ENCODE data around the gene DHX30. TPM values are rescaled to one million over a fixed set of nuclear protein-coding genes. Genes with fewer than 3 reads are reported as not detected.
A peak's percentile ranks its signal among the peaks of the same experiment; 100 is the strongest.

Gene DHX30
- total and polyA plus RNA-seq, 9 of the 15 experiments (the other 6 are each of a cell fraction or from before 2014, with no cell fraction given), result 12.3 to 158 (median 79.0) TPM

DNA sequence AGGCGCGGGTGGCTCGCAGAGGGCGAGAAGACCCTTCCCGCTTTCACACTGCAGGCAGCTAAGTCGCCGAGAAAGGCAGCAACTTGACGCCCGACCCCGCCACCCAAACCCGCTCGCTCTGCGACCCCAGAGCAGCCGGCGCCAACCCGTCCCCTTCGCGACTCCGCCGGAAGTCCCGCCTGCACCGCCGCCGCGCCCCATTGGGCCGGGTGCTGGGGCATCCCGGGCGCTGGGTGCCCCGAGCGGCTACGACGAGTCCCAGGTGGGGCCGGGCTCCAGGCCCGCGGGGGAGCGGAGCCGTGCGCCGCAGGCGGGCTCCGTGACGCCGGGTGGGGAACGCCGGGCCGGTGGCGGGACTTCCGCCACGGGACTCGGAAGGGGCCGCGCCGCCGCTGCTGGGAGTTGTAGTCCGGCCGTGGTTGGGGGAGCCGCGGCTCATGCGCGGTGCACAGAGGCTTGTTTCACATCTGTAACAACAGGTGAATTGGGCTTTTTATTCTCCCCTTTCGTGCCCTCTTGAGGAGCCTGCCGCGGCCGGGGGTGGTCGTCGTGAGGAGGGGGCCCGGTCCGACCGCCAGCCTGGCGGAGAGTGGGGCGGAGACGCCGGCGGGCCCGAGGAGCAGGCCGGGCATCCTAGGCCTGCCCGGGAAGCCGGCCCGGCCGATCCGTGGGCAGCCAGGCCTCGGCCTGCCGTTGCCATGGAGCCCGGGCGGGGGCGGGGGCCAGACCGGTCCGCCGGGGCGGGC, at the start of gene DHX30 (continued):
- TF ChIP-seq, protein P1, sequence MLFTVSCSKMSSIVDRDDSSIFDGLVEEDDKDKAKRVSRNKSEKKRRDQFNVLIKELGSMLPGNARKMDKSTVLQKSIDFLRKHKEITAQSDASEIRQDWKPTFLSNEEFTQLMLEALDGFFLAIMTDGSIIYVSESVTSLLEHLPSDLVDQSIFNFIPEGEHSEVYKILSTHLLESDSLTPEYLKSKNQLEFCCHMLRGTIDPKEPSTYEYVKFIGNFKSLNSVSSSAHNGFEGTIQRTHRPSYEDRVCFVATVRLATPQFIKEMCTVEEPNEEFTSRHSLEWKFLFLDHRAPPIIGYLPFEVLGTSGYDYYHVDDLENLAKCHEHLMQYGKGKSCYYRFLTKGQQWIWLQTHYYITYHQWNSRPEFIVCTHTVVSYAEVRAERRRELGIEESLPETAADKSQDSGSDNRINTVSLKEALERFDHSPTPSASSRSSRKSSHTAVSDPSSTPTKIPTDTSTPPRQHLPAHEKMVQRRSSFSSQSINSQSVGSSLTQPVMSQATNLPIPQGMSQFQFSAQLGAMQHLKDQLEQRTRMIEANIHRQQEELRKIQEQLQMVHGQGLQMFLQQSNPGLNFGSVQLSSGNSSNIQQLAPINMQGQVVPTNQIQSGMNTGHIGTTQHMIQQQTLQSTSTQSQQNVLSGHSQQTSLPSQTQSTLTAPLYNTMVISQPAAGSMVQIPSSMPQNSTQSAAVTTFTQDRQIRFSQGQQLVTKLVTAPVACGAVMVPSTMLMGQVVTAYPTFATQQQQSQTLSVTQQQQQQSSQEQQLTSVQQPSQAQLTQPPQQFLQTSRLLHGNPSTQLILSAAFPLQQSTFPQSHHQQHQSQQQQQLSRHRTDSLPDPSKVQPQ (CRISPR knock-in tag; IDR thresholded peaks at IDR 0.05; ENCODE audit: borderline replicate concordance), result no peak
- no peak for TF ChIP-seq EGR1 (conservative IDR thresholded peaks at IDR 0.05)
- no peak for TF ChIP-seq ARID1B (IDR thresholded peaks at IDR 0.05)
- TF ChIP-seq, protein P2, sequence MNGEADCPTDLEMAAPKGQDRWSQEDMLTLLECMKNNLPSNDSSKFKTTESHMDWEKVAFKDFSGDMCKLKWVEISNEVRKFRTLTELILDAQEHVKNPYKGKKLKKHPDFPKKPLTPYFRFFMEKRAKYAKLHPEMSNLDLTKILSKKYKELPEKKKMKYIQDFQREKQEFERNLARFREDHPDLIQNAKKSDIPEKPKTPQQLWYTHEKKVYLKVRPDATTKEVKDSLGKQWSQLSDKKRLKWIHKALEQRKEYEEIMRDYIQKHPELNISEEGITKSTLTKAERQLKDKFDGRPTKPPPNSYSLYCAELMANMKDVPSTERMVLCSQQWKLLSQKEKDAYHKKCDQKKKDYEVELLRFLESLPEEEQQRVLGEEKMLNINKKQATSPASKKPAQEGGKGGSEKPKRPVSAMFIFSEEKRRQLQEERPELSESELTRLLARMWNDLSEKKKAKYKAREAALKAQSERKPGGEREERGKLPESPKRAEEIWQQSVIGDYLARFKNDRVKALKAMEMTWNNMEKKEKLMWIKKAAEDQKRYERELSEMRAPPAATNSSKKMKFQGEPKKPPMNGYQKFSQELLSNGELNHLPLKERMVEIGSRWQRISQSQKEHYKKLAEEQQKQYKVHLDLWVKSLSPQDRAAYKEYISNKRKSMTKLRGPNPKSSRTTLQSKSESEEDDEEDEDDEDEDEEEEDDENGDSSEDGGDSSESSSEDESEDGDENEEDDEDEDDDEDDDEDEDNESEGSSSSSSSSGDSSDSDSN (IDR thresholded peaks at IDR 0.05; ENCODE audit: borderline replicate concordance in 1 of 2, low read depth in 2 of 2, low read length in 2 of 2), result no peak; a peak in 1 of 4 replicates
- no peak for TF ChIP-seq ZNF165 (CRISPR knock-in tag; IDR thresholded peaks at IDR 0.05; ENCODE audit: borderline replicate concordance)
- TF ChIP-seq ILF3 (IDR thresholded peaks at IDR 0.05; ENCODE audit: borderline replicate concordance), result peak; percentile 92; the same call in 1 of the 2 replicates
- no peak for TF ChIP-seq SMAD2 (IDR thresholded peaks at IDR 0.05; ENCODE audit: low read depth, low read length)
- TF ChIP-seq, protein P3, sequence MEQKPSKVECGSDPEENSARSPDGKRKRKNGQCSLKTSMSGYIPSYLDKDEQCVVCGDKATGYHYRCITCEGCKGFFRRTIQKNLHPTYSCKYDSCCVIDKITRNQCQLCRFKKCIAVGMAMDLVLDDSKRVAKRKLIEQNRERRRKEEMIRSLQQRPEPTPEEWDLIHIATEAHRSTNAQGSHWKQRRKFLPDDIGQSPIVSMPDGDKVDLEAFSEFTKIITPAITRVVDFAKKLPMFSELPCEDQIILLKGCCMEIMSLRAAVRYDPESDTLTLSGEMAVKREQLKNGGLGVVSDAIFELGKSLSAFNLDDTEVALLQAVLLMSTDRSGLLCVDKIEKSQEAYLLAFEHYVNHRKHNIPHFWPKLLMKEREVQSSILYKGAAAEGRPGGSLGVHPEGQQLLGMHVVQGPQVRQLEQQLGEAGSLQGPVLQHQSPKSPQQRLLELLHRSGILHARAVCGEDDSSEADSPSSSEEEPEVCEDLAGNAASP (IDR thresholded peaks at IDR 0.05), result no peak
- peak; percentile 34; the same call in 1 of the 2 replicates for TF ChIP-seq HDAC8 (tag; IDR thresholded peaks at IDR 0.05)
- TF ChIP-seq, protein P4, sequence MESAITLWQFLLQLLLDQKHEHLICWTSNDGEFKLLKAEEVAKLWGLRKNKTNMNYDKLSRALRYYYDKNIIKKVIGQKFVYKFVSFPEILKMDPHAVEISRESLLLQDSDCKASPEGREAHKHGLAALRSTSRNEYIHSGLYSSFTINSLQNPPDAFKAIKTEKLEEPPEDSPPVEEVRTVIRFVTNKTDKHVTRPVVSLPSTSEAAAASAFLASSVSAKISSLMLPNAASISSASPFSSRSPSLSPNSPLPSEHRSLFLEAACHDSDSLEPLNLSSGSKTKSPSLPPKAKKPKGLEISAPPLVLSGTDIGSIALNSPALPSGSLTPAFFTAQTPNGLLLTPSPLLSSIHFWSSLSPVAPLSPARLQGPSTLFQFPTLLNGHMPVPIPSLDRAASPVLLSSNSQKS (CRISPR knock-in tag; IDR thresholded peaks at IDR 0.05), result no peak
- TF ChIP-seq, protein P5, sequence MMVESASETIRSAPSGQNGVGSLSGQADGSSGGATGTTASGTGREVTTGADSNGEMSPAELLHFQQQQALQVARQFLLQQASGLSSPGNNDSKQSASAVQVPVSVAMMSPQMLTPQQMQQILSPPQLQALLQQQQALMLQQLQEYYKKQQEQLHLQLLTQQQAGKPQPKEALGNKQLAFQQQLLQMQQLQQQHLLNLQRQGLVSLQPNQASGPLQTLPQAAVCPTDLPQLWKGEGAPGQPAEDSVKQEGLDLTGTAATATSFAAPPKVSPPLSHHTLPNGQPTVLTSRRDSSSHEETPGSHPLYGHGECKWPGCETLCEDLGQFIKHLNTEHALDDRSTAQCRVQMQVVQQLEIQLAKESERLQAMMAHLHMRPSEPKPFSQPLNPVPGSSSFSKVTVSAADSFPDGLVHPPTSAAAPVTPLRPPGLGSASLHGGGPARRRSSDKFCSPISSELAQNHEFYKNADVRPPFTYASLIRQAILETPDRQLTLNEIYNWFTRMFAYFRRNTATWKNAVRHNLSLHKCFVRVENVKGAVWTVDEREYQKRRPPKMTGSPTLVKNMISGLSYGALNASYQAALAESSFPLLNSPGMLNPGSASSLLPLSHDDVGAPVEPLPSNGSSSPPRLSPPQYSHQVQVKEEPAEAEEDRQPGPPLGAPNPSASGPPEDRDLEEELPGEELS (CRISPR knock-in tag; IDR thresholded peaks at IDR 0.05; ENCODE audit: borderline replicate concordance), result 0 out of 2 replicates have a peak, but pooled peaks have one; percentile 53
- no peak for TF ChIP-seq ILK (tag; IDR thresholded peaks at IDR 0.05; ENCODE audit: borderline replicate concordance, low read depth)
- peak; percentile 66; the same call in 1 of the 2 replicates for TF ChIP-seq ATF7 (IDR thresholded peaks at IDR 0.05)
- TF ChIP-seq DIDO1 (tag; IDR thresholded peaks at IDR 0.05; ENCODE audit: low read depth), result no peak
- no peak for TF ChIP-seq ZNF507 (tag; conservative IDR thresholded peaks at IDR 0.05)
- peak; percentile 47; the same call in 1 of the 2 replicates for TF ChIP-seq SP1 (CRISPR knock-in tag; IDR thresholded peaks at IDR 0.05)
- TF ChIP-seq KDM4B (IDR thresholded peaks at IDR 0.05; ENCODE audit: borderline replicate concordance in 2 of 2, low read depth in 1 of 2), result peak in 1 of 2 experiments; percentile 46; a peak in 2 of 4 replicates
